Mesenchymal stem cell (in vitro differentiated cells and primary cell): Measurements from ENCODE around the gene TMPRSS12.
A peak's percentile ranks its signal among the peaks of the same experiment; 100 is the strongest.
"Not testable (repeated sequence)": the region's sequence is repeated elsewhere in the genome, so short reads cannot be mapped to it uniquely, and the experiment has no call there.

Experiments
- DNase-seq: peaks from one replicate; pipeline ENCODE4 v3.0.0-alpha.2; 2013
- H2AFZ ChIP-seq: one replicate; pipeline ENCODE4 v1.6.1; 2013; ENCODE audit warnings: low read depth, mild to moderate bottlenecking, control low read depth, inconsistent platforms, low read length, moderate library complexity
- H2AK5ac ChIP-seq: 2 replicates; pipeline ENCODE4 v1.6.1; 2013; ENCODE audit warnings: low read length, moderate library complexity, mild to moderate bottlenecking, inconsistent platforms; ENCODE audit not compliant: severe bottlenecking
- H2BK120ac ChIP-seq: one replicate; pipeline ENCODE4 v1.6.1; 2013; ENCODE audit warnings: low read depth, mild to moderate bottlenecking, inconsistent platforms, low read length, moderate library complexity
- H2BK12ac ChIP-seq, 2 experiments: one replicate each; pipeline ENCODE4 v1.6.1; 2013; ENCODE audit warnings: inconsistent platforms in 2 of 2, low read length in 2 of 2, mild to moderate bottlenecking in 2 of 2, moderate library complexity in 2 of 2, control low read depth in 1 of 2
- H2BK15ac ChIP-seq: one replicate; pipeline ENCODE4 v1.6.1; 2013; ENCODE audit warnings: mild to moderate bottlenecking, low read depth, inconsistent platforms; ENCODE audit not compliant: poor library complexity, severe bottlenecking
- H2BK5ac ChIP-seq: 2 replicates; pipeline ENCODE4 v1.6.1; 2013; ENCODE audit warnings: low read depth, mild to moderate bottlenecking, low read length, control low read depth, inconsistent platforms; ENCODE audit not compliant: poor library complexity, severe bottlenecking
- H3K14ac ChIP-seq, 2 experiments: one replicate each; pipeline ENCODE4 v1.6.1; 2013; ENCODE audit warnings: inconsistent platforms in 2 of 2, low read length in 2 of 2, control low read depth in 1 of 2, mild to moderate bottlenecking in 1 of 2, moderate library complexity in 1 of 2
- H3K18ac ChIP-seq, 2 experiments: one replicate each; pipeline ENCODE4 v1.6.1; 2013; ENCODE audit warnings: inconsistent platforms in 2 of 2, low read length in 2 of 2, control low read depth in 1 of 2, low read depth in 1 of 2, mild to moderate bottlenecking in 1 of 2
- H3K23ac ChIP-seq, 2 experiments: one replicate each; pipeline ENCODE4 v1.6.1; 2013; ENCODE audit warnings: inconsistent platforms in 2 of 2, low read length in 2 of 2, mild to moderate bottlenecking in 2 of 2, moderate library complexity in 2 of 2, control low read depth in 1 of 2
- H3K27ac ChIP-seq: 2 replicates; pipeline ENCODE4 v1.5.1; 2013; ENCODE audit warnings: mild to moderate bottlenecking, moderate library complexity, low read length, control low read depth, inconsistent platforms; ENCODE audit not compliant: poor library complexity, severe bottlenecking
- H3K27me3 ChIP-seq, 2 experiments: 2 replicates each; pipeline versions ENCODE4 v1.6.1 to v1.7.0; 2013; ENCODE audit warnings: low read length in 2 of 2, mild to moderate bottlenecking in 2 of 2, moderate library complexity in 2 of 2, control low read depth in 1 of 2, inconsistent platforms in 1 of 2; ENCODE audit not compliant: control insufficient read depth in 1 of 2, insufficient read depth in 1 of 2
- H3K36me3 ChIP-seq, 2 experiments: 2 replicates each; pipeline versions ENCODE4 v1.6.1 to v1.7.0; 2013; ENCODE audit warnings: low read length in 2 of 2, control low read depth in 1 of 2, inconsistent platforms in 1 of 2, low read depth in 1 of 2, mild to moderate bottlenecking in 1 of 2; ENCODE audit not compliant: insufficient read depth in 2 of 2, control insufficient read depth in 1 of 2
- H3K4ac ChIP-seq, 2 experiments: one replicate each; pipeline ENCODE4 v1.6.1; 2013; ENCODE audit warnings: inconsistent platforms in 2 of 2, low read length in 2 of 2, mild to moderate bottlenecking in 2 of 2, moderate library complexity in 2 of 2, control low read depth in 1 of 2, low read depth in 1 of 2
- H3K4me1 ChIP-seq: 2 replicates; pipeline ENCODE4 v1.6.1; 2013; ENCODE audit warnings: low read depth, low read length, control low read depth; ENCODE audit not compliant: control insufficient read depth, insufficient read depth
- H3K4me2 ChIP-seq: 2 replicates; pipeline ENCODE4 v1.6.1; 2013; ENCODE audit warnings: low read length, mild to moderate bottlenecking, inconsistent platforms; ENCODE audit not compliant: poor library complexity, severe bottlenecking
- H3K4me3 ChIP-seq, 2 experiments: 2 replicates each; pipeline versions ENCODE4 v1.5.1 to v1.7.0; 2013; ENCODE audit warnings: low read length in 2 of 2, mild to moderate bottlenecking in 2 of 2, control low read depth in 1 of 2, low read depth in 1 of 2; ENCODE audit not compliant: insufficient read depth in 1 of 2
- H3K79me1 ChIP-seq: replicated peaks from 2 replicates; pipeline ENCODE4 v1.6.1; 2013; ENCODE audit warnings: mild to moderate bottlenecking, control low read depth, low read length, inconsistent platforms; ENCODE audit not compliant: poor library complexity, severe bottlenecking
- H3K9ac ChIP-seq: 2 replicates; pipeline ENCODE4 v1.7.0; 2013; ENCODE audit warnings: mild to moderate bottlenecking, low read length, moderate library complexity
- H3K9me3 ChIP-seq: 2 replicates; pipeline ENCODE4 v1.7.0; 2013; ENCODE audit warnings: mild to moderate bottlenecking, low read length; ENCODE audit not compliant: control insufficient read depth
- H4K8ac ChIP-seq: one replicate; pipeline ENCODE4 v1.6.1; 2013; ENCODE audit warnings: inconsistent platforms, mild to moderate bottlenecking, low read length, moderate library complexity
- H4K91ac ChIP-seq: one replicate; pipeline ENCODE4 v1.6.1; 2013; ENCODE audit warnings: mild to moderate bottlenecking, low read length, inconsistent platforms
- WGBS: methylation state at CpG from one replicate; pipeline ENCODE4 v1.1.7; 2013; ENCODE audit warnings: mixed read lengths; 5-methylcytosine and 5-hydroxymethylcytosine counted together

TMPRSS12 gene

GRCh38 chr12:50822082-50822481 lies 20.6 kb upstream of the TMPRSS12 start:
- no peak overlapping the region for H3K4me3 ChIP-seq
- no peak overlapping the region for H4K91ac ChIP-seq
- no peak overlapping the region for H2AK5ac ChIP-seq
- no peak overlapping the region for H3K18ac ChIP-seq
- H3K27ac ChIP-seq = no peak overlapping the region
- no peak overlapping the region for H3K14ac ChIP-seq
- no peak overlapping the region for H3K23ac ChIP-seq
- H4K8ac ChIP-seq = no peak overlapping the region
- no peak overlapping the region for H2BK15ac ChIP-seq
- H3K27me3 ChIP-seq = no peaks in the 10 kb centered on the region
- H3K9ac ChIP-seq = no peak overlapping the region
- H3K4ac ChIP-seq = no peak overlapping the region
- no peak overlapping the region for H2BK12ac ChIP-seq
- H2AFZ ChIP-seq = no peak overlapping the region
- no peak overlapping the region for H3K4me2 ChIP-seq
- H2BK5ac ChIP-seq = no peak overlapping the region
- no peak overlapping the region for H2BK120ac ChIP-seq
- peaks cover 11 to 39% of the 10 kb centered on the region in 2 experiments for H3K36me3 ChIP-seq
- H3K9me3 ChIP-seq = no peaks in the 10 kb centered on the region
- peaks cover 1% of the 10 kb centered on the region for H3K4me1 ChIP-seq
- no peak for DNase-seq
- H3K79me1 ChIP-seq = peaks cover 1% of the 10 kb centered on the region
- WGBS = 93% methylated on average over 1 of the region's 1 CpG

- H4K91ac ChIP-seq, H2BK15ac ChIP-seq, H3K4ac ChIP-seq, H3K18ac ChIP-seq, H2BK12ac ChIP-seq, H2BK5ac ChIP-seq, H3K9me3 ChIP-seq, H3K4me3 ChIP-seq, H3K23ac ChIP-seq, H2AK5ac ChIP-seq, H4K8ac ChIP-seq, H2AFZ ChIP-seq, H3K4me2 ChIP-seq, H3K27ac ChIP-seq, H3K14ac ChIP-seq, H2BK120ac ChIP-seq, H3K27me3 ChIP-seq, H3K79me1 ChIP-seq, H3K4me1 ChIP-seq, DNase-seq, H3K9ac ChIP-seq: not testable (repeated sequence)
- 97% methylated on average over 10 of the region's 11 CpGs for WGBS
- H3K36me3 ChIP-seq = peaks cover 4 to 23% of the 10 kb centered on the region in 2 experiments
These were observed 19.0 kb upstream of the TMPRSS12 start for GRCh38 chr12:50823724-50824123.

GRCh38 chr12:50824914-50825313 lies 17.8 kb upstream of the TMPRSS12 start:
- Histone ChIP-seq H3K27me3 (no peaks in the 10 kb centered on the region), H2BK120ac (no peak overlapping the region), H2AFZ (no peak overlapping the region), H4K8ac (no peak overlapping the region), H2BK15ac (no peak overlapping the region), H3K9ac (peak overlapping the region; percentile 71), H2BK12ac (no peak overlapping the region), H4K91ac (no peak overlapping the region), H3K18ac (no peak overlapping the region), H2AK5ac (no peak overlapping the region), H3K4ac (no peak overlapping the region), H2BK5ac (no peak overlapping the region), H3K36me3 (peaks cover 4 to 12% of the 10 kb centered on the region in 2 experiments), H3K79me1 (no peaks in the 10 kb centered on the region), H3K4me1 (peaks cover 1% of the 10 kb centered on the region), H3K4me3 (no peak overlapping the region), H3K14ac (no peak overlapping the region), H3K4me2 (no peak overlapping the region), H3K27ac (no peak overlapping the region), H3K9me3 (no peaks in the 10 kb centered on the region), H3K23ac (no peak overlapping the region)
- WGBS = 65% methylated on average over 3 of the region's 4 CpGs
- no peak for DNase-seq

GRCh38 chr12:50825372-50825838 lies 17.3 kb upstream of the TMPRSS12 start:
- H3K9ac ChIP-seq = peak overlapping the region; percentile 71
- H4K8ac ChIP-seq = no peak overlapping the region
- peak; percentile 82 for DNase-seq
- H3K14ac ChIP-seq = no peak overlapping the region
- peaks cover 1% of the 10 kb centered on the region for H3K4me1 ChIP-seq
- H2AFZ ChIP-seq = no peak overlapping the region
- H3K18ac ChIP-seq = no peak overlapping the region
- H3K23ac ChIP-seq = no peak overlapping the region
- no peak overlapping the region for H2BK120ac ChIP-seq
- WGBS = 50% methylated on average over 1 of the region's 2 CpGs
- no peaks in the 10 kb centered on the region for H3K9me3 ChIP-seq
- H4K91ac ChIP-seq = no peak overlapping the region
- no peak overlapping the region for H3K4me3 ChIP-seq
- peaks cover 4 to 8% of the 10 kb centered on the region in 2 experiments for H3K36me3 ChIP-seq
- no peaks in the 10 kb centered on the region for H3K79me1 ChIP-seq
- no peak overlapping the region for H2BK5ac ChIP-seq
- H2AK5ac ChIP-seq = no peak overlapping the region
- no peak overlapping the region for H3K27ac ChIP-seq
- no peak overlapping the region for H3K4ac ChIP-seq
- no peaks in the 10 kb centered on the region for H3K27me3 ChIP-seq
- no peak overlapping the region for H2BK15ac ChIP-seq
- H2BK12ac ChIP-seq = no peak overlapping the region
- no peak overlapping the region for H3K4me2 ChIP-seq
